ENCODE results near the gene POTEF. TPM values are rescaled to one million over a fixed set of nuclear protein-coding genes. Genes with fewer than 3 reads are reported as not detected.
"Not testable (repeated sequence)": the region's sequence is repeated elsewhere in the genome, so short reads cannot be mapped to it uniquely, and the experiment has no call there.

The POTEF gene
- not detected in 2 replicates for total RNA-seq (2022)
- Bru-seq, nascent RNA: percentile 4 among the genes with signal in this experiment
- not detected for BruChase-seq, experiment 1, labeled RNA remaining after a 6-hour chase
- percentile 5 among the genes with signal in this experiment for BruChase-seq, experiment 2, labeled RNA remaining after a 2-hour chase
- long read RNA-seq: 0 reads

GRCh38 chr2:130129120-130129829, at the start of gene POTEF:
POTEF (minus strand) TSS chr2:130129222; CDS start chr2:130120515, 8,707 bp downstream.
- not testable (repeated sequence) for H3K9me3 Mint-ChIP-seq (ENCODE audit: unreplicated experiment)

DNA sequence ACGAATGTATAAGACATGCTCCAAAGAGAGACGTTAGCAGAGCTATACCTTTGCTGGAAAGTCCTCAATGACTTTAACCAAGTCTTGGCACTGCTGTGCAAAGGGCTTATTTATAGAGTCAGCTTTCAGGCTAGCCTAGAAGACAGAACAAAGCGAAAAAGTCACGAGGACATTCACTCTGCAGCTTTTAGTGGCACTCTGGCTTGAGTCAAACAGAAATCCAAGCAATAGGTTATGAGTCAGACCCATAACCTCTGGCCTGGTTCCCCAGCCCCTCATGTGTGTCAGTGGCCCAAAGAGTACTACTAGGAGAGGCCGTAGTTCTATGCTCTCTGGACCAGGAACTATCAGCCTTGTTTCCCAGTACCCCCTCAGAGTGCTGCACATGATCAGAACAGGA, 45.8 kb upstream of the POTEF start:
- H3K27ac Mint-ChIP-seq (ENCODE audit: low read depth, unreplicated experiment); intact Hi-C loops (cut with micrococcal nuclease); CTCF ChIA-PET; H3K4me1 Mint-ChIP-seq (ENCODE audit: insufficient read depth, unreplicated experiment); H3K4me3 Mint-ChIP-seq (ENCODE audit: unreplicated experiment); H3K9me3 Mint-ChIP-seq (ENCODE audit: unreplicated experiment); BruUV-seq (replicated peaks); POLR2A ChIA-PET; H3K27me3 Mint-ChIP-seq (ENCODE audit: insufficient read depth, unreplicated experiment); DNase-seq (ENCODE audit: unreplicated experiment): not testable (repeated sequence)
- peaks cover 46% of the 10 kb centered on the region for H3K36me3 Mint-ChIP-seq (ENCODE audit: insufficient read depth, unreplicated experiment)

More at GRCh38 chr2:130129120-130129829, at the start of gene POTEF:
- DNase-seq (ENCODE audit: unreplicated experiment); BruUV-seq (replicated peaks); CTCF ChIA-PET; intact Hi-C loops (cut with micrococcal nuclease); H3K4me3 Mint-ChIP-seq (ENCODE audit: unreplicated experiment); H3K27ac Mint-ChIP-seq (ENCODE audit: low read depth, unreplicated experiment); POLR2A ChIA-PET; H3K36me3 Mint-ChIP-seq (ENCODE audit: insufficient read depth, unreplicated experiment); H3K4me1 Mint-ChIP-seq (ENCODE audit: insufficient read depth, unreplicated experiment): not testable (repeated sequence)
- peaks cover 33% of the 10 kb centered on the region for H3K27me3 Mint-ChIP-seq (ENCODE audit: insufficient read depth, unreplicated experiment)

GRCh38 chr2:130169896-130170295, 40.9 kb upstream of the POTEF start:
- Mint-ChIP-seq H3K4me1 (ENCODE audit: insufficient read depth, unreplicated experiment) (no peaks in the 10 kb centered on the region), H3K27me3 (ENCODE audit: insufficient read depth, unreplicated experiment) (no peaks in the 10 kb centered on the region), H3K4me3 (ENCODE audit: unreplicated experiment) (no peak overlapping the region), H3K9me3 (ENCODE audit: unreplicated experiment) (no peaks in the 10 kb centered on the region), H3K27ac (ENCODE audit: low read depth, unreplicated experiment) (no peak overlapping the region), H3K36me3 (ENCODE audit: insufficient read depth, unreplicated experiment) (peaks cover 69% of the 10 kb centered on the region)
- TF ChIP-seq CTCF (IDR thresholded peaks at IDR 0.05; ENCODE audit: unreplicated experiment): no peak
- DNase-seq (ENCODE audit: unreplicated experiment): no peak
- POLR2A ChIA-PET: no interaction called here
- BruUV-seq (replicated peaks): no TSS peak
- CTCF ChIA-PET: interaction anchor here (0.7 to 1.2 kb wide), 3 partner anchors 9 to 161 kb away, joined by 3 to 5 read pairs (median 4); no protein-coding TSS in a partner anchor
- intact Hi-C loops (cut with micrococcal nuclease): no loop called here

DNA sequence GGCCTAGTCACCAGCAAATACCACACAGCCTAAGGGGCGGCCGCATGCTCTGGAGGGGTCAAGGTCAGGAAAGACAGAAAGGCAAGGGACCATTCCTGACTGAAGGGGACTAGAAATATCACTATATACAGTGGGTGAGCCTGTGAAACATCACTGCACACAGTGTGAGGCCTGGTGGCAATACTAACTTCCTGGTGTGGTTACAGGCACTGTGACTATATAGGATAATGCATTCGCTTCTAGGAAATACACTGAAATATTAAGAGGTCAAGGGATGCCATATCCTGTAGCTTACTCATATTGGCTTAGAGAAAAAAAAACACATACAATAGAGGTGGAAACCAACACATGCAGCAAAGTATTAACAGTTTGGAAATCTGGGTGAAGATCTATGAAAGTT, 40.1 kb upstream of the POTEF start:
- BruUV-seq (replicated peaks); POLR2A ChIA-PET; DNase-seq (ENCODE audit: unreplicated experiment); H3K27ac Mint-ChIP-seq (ENCODE audit: low read depth, unreplicated experiment); H3K4me3 Mint-ChIP-seq (ENCODE audit: unreplicated experiment); H3K9me3 Mint-ChIP-seq (ENCODE audit: unreplicated experiment); intact Hi-C loops (cut with micrococcal nuclease); H3K27me3 Mint-ChIP-seq (ENCODE audit: insufficient read depth, unreplicated experiment); H3K4me1 Mint-ChIP-seq (ENCODE audit: insufficient read depth, unreplicated experiment): not testable (repeated sequence)
- CTCF ChIA-PET: interaction anchor here (0.7 kb wide), 2 partner anchors 13 to 1909 kb away, joined by 3 to 4 read pairs; no protein-coding TSS in a partner anchor
- peaks cover 73% of the 10 kb centered on the region for H3K36me3 Mint-ChIP-seq (ENCODE audit: insufficient read depth, unreplicated experiment)

DNA sequence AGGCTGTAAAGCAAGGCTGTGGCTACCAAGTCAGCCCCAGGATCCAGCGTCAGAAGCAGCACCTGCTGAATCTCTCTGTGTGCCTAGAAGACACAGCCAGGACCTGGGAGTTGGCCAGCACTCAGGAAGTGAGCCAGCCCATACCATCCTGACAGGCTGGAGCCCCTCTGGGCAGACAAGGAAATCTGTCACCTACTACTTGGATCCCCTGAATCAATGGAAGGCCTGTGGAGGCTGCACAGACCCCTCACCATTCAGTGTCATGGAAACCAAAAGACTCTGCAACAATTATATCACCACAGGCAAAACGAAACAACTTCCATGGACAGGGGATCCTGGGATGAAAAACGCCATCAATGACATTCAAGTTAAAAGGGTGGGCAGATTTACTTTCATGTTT, 37.6 kb upstream of the POTEF start:
- H3K27me3 Mint-ChIP-seq (ENCODE audit: insufficient read depth, unreplicated experiment); intact Hi-C loops (cut with micrococcal nuclease); H3K27ac Mint-ChIP-seq (ENCODE audit: low read depth, unreplicated experiment); BruUV-seq (replicated peaks); H3K4me1 Mint-ChIP-seq (ENCODE audit: insufficient read depth, unreplicated experiment); H3K4me3 Mint-ChIP-seq (ENCODE audit: unreplicated experiment); DNase-seq (ENCODE audit: unreplicated experiment); POLR2A ChIA-PET; H3K9me3 Mint-ChIP-seq (ENCODE audit: unreplicated experiment); CTCF ChIA-PET: not testable (repeated sequence)
- H3K36me3 Mint-ChIP-seq (ENCODE audit: insufficient read depth, unreplicated experiment): peaks cover 73% of the 10 kb centered on the region

Data from MCF 10A (cell line).